GM18505 (cell line): ENCODE data around the gene TIMP3.

Experiments used
- ATAC-seq: cut with Tn5 transposase; IDR thresholded peaks from one replicate; pipeline ENCODE4 v1.9.1; 2021; ENCODE audit not compliant: unreplicated experiment
- POLR2A ChIP-seq: IDR thresholded peaks from 4 replicates; pipeline ENCODE4 v1.6.1; 2011; ENCODE audit warnings: borderline replicate concordance; ENCODE audit not compliant: insufficient read depth, insufficient read length; ENCODE audit errors: extremely low read depth

Gene TIMP3

DNA sequence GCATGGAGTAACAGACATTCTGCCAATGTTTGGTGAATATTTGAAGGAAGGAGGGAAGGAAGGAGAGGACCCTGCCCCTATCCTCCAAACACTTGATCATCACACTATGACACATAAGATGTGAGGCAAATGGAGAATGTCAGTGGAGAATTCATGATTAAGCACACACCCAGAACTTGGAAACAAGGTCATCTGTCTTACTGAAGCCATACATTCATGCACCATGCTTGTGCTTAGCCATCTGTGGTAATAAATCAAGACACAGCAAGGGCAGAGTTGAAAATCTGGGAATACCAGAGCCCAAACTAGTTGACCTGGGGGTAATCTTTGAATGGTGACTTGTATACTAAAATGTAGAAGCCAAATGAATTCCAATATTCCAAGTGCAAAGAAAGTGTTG is 7.9 kb upstream of the TIMP3 start:
- TF ChIP-seq POLR2A, result no peak
- ATAC-seq, result no peak

DNA sequence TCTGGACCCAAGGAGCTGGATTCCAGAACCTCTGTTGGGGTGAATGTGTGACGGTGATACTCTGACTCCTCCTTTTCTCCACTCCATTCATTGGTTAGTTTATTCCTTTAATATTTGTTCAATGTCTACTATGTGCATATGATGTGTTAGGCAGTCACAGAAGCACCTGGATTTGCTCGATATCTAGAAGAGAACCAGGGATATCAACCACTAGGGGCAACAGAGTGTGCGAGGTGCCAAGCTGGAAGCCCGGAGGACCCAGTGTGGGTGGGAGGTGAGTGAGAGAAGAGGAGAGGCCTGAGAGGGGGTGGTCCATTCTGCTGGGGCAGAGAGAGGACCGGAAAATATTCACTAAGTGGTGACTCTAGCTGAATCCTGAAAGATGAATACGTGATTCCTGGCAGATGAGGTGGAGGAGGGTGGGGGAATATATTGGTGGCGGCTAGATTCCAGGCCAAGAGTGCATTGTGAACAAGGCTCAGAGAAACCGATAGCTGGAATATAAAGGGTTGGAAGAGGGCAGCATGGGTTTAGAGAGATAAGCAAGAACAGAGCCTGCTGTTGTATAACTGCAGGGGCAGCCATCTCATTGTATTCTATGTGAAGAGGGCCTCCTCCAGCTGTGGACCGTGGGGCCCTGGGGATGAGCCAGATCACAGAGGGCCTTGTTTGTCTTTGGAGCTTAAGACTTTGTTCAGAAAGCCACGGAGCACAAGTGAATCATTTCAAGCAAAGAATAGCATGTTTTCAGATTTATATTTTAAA is 6.9 kb upstream of the TIMP3 start:
- no peak for TF ChIP-seq POLR2A
- ATAC-seq, result no peak

- ATAC-seq, result no peak
- no peak for TF ChIP-seq POLR2A
Observed at GRCh38 chr22:32795214-32795596, 6.3 kb upstream of the TIMP3 start.

DNA sequence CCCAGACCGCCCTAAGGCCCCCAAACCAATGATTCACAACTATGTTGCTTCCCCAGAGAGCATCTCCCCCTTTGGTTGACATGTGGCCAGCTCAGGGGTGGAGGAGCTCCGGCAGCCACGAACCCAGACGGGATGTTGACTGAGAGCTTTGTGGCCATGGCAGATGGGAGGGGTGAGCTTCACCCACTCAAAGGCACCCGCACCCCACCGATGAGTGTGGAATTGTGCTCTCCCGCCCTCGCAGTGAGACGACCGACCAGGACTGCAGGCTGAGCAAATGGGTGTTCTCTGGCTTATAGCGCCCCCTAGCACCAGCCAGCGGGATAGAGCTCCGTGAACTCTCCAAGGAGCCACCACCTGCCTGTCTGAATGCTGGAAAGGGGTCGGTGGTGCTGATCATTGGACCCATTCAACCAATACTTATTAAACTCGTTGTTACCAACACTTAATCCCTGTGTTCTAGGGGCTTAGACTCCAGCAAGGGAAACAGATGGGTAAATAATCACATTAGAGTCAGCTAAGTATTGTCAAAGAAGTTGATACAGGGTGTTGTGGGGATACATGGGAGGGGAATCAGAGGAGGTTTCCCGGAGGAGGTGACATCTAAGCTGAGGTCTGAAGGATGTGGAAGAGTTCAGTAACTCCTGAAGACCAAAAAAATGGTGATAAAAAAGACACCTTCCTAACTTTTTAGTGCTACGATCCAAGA is 4.5 kb upstream of the TIMP3 start:
- no peak for ATAC-seq
- no peak for TF ChIP-seq POLR2A

GRCh38 chr22:32799496-32799895 is 2.0 kb upstream of the TIMP3 start:
- no peak for TF ChIP-seq POLR2A
- no peak for ATAC-seq

DNA sequence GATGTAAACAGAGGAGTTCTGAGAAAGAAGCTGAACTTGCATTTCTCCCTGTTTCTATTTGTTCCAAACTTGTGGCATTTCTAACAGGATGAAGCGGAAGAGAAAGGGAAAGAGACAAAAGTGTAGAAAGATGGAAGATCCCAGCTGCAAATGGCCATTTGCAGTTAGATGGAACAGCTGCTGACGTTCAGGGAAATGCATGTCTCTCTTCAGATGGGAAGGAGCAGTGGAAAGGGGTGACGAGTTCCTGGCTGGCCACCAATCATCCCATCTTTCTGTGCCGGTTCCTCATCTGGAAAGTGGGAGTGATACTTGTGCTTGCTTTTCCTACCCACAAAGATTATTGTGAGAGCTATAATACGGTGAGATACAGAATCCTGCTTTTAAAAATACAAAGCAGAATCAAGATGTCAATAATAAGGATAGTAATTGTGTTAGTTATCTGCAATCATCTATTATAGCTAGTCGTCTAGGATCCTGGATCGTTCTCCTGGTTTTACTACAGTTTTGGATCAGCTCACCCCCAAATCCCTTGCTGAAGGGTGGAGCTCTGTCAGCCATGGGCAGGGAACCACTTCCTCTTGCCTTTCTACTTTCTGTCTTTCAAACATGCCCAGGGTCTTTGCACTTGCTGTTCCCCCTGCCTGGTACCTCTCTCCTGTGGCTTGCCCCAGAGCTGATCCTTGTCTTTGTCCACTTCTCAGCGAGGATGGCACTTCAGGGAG is 1.2 kb upstream of the TIMP3 start:
- TF ChIP-seq POLR2A, result no peak
- ATAC-seq, result no peak

DNA sequence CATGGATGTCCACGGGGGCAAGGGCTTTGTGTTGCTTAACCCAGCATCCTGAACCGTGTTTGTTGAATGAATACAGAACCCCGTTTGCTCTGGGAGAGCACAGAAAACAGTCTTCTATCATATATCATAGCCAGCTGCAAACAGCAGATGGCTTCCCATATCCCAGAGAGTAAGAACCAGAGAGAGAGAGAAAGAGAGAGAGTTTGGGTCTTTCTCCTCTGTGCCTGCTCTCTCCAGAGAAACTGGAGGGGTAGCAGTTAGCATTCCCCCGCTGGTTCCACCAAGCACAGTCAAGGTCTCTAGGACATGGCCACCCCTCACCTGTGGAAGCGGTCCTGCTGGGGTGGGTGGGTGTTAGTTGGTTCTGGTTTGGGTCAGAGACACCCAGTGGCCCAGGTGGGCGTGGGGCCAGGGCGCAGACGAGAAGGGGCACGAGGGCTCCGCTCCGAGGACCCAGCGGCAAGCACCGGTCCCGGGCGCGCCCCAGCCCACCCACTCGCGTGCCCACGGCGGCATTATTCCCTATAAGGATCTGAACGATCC is 440 bp upstream of the TIMP3 start:
- no peak for TF ChIP-seq POLR2A
- no peak for ATAC-seq

DNA sequence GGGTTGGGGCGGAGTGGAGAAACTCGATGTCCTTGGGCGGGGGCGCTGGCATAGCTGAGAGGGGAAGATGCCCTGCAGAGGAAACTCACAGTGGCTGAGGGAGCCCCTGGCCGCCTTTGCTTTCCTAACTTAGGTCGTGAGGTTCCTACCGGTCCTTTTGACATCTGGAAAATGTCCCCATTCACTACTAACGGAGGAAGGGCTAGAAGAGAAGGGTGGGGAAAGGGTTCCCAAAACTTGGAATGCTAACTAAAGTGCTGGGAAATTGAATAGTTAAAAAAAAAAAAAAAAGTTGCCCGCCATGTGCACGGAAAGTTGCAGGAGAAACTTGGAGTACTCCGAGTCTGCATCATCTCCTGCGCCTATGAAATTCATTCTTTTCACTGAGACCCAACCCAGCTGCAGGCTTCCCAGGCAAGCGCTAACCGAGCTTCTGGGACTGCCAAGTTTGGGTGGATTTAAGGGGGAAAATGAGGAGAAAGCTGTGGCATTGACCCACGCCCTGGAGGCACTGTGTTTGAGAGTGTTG is 796 bp downstream of the TIMP3 start:
- no peak for TF ChIP-seq POLR2A
- no peak for ATAC-seq

DNA sequence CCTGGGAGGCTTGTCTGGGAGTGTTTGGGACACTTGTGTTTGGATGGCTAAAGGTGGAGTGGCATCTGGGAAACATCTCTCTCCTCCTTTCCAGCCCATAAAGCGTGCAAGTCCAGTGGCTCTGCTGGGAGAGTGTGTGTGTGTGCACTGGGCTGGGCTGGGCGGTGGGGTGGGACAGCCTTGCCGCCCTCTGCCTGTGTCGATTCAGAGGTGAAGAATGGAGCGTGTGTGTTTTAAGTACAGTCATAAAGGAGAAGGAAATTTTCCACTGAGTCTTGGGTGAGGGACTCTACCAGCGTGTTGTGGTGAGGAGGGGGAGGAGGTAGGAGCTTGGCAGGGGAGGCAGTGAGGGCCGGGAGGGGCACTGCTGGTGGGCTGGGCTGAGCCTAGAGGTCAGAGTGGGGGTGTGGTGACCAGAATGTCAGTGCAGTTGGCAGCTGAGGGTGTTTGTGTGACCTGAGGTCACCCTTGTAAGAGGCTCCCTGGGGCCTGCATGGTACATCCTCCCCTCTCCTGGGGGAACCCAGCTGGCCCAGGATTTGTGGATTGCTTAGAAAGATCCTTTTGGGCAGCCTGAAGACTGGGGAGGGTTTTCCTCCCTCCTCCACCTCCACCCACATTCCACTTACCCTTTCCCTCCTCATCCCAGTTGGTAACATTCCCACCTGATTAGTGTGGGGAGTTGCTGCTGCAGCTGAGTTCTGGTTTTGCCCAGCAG is 1.7 kb downstream of the TIMP3 start:
- ATAC-seq, result no peak

GRCh38 chr22:32803738-32804435 is 2.4 kb downstream of the TIMP3 start:
- TF ChIP-seq POLR2A, result no peak
- ATAC-seq, result no peak

More for the DNA sequence above, 1.7 kb downstream of the TIMP3 start:
- TF ChIP-seq POLR2A, result no peak

DNA sequence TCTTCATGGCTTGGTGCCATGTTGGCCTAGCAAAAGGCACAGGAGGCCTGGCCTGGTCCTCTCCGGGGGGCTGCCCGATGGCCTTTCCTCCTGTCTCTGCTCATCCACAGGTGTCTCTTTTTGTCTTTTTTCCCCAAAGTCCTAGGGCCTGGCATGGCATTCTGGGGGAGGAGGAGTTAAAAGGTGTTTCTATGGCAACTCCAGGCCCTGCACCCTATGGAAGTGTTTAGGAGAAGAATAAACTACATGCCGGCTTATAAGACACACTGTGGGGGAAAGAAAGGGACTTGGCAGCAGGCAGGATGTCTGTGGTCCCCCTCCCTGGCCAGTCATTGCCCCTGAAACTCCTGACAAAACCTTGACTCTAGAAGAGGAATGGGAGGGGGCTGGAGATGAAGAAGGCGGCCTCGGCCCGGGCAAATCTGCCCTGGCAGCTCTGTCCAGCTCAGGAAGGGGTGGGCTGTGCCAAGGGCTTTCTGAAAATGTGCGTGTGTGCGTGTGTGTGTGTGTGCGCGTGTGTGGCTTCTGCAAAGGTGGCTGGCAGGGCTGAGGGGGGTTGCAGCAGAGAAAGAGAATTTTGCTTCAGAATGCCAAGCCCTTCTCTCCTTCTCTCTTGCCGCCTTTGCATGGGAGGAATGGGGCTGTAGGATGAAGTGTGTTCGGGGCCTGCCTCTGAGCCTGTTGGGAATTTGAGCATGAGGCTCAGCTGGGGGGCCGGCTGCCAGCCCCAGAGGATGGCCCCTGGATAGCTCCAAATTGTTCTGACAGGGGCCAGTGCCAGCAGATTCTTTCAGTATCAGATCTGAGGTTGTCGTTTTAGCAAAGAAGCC is 3.2 kb downstream of the TIMP3 start:
- TF ChIP-seq POLR2A, result no peak
- no peak for ATAC-seq

DNA sequence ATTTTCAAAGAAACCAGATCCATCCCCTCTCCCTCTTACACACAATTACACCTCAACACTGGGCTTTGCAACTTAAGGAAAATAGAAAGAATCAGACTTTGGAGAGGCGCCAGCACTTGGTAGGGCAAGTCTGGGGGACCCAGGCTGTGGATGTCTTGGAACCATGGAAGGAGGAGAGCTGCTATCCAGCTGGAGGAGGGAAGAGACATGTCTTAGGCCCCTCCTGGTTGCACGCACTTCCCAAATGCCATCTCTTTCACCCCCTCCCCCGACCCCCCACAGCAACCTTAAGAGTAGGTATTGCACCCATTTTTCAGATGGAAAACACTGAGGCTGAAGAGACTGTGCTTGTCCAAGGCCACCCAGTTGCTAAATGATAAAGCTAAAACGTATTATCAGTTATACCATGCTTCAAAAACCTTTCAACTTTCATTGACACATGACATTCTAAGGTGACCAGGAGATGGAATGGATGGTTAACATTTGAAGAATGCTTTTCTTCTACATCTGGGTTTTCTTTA is 3.9 kb downstream of the TIMP3 start:
- TF ChIP-seq POLR2A, result no peak
- ATAC-seq, result no peak

- ATAC-seq, result no peak
- no peak for TF ChIP-seq POLR2A
Observed at GRCh38 chr22:32806296-32806695, 4.8 kb downstream of the TIMP3 start.
